ENCODE results near the gene WDR87.
"Not testable (repeated sequence)": the region's sequence is repeated elsewhere in the genome, so short reads cannot be mapped to it uniquely, and the experiment has no call there.

Gene WDR87

DNA sequence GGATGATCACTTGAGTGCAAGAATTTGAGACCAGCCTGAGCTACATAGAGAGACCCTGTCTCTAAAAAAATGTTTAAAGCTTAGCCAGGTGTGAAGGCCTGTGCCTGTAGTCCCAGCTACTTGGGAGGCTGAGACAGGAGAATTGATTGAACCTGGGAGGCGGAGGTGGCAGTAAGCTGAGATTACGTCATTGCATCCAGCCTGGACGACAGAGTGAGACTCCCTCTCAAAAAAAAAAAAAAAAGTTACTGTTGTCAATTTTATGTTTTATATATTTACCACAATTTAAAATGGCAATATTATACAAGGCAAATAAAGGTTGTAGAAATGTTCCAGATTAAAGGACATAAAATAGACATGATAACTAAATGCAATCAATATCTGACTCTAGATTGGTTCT lies 29.2 kb downstream of the WDR87 start:
- no peak for DNase-seq (ENCODE audit: low spot score)

- no peak for DNase-seq (ENCODE audit: low spot score)
Observed at GRCh38 chr19:37876032-37876431, 30.4 kb downstream of the WDR87 start.

DNA sequence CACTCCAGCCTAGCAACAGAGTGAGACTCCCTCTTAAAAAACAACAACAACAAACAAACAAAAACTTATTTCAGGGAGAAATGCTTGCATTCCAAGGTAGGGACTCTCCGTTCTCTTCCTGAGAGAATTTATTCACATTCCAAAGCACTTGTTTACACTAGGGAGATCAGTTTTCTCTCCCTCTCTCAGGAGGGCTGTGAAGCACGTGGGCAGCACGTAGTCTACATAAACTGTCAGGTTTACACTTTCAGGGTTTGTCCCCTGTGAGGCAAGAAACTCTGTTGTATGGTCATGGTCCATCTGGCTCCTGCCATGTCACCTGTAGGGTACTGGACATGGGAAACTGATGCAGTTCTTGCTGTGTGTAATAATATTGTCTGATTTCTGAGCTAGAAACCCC lies 31.6 kb downstream of the WDR87 start:
- DNase-seq (ENCODE audit: low spot score), result no peak

GRCh38 chr19:37872383-37872782 lies 34.0 kb downstream of the WDR87 start:
- peak; percentile 16 for DNase-seq (ENCODE audit: low spot score)

DNA sequence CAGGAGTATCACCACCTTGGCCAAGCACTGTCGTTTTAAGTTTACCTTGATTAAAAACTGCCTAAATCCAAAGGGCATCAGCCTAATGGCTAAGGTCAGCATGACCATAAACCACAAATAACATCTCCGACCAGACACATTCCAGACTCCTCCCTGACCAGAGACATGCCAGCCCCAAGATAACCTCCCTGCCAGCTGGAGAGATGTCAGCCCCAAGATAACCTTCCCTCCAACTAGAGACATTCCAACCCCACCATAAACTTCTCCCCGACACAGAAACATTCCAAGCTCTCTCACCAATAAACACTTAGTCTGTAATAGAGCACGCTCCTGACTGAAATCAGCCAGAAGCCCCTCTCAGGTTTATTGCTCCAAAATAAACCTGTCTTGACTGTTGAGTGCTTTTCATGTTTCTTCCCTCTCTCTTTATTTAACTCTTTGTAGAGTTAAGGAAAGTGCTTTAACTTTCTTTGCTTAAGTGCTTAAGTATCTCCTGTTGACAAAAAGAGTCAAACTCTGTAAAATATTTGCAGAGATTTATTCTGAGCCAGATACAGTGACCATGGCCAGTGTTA lies 36.5 kb downstream of the WDR87 start:
- no peak for DNase-seq (ENCODE audit: low spot score)

DNA sequence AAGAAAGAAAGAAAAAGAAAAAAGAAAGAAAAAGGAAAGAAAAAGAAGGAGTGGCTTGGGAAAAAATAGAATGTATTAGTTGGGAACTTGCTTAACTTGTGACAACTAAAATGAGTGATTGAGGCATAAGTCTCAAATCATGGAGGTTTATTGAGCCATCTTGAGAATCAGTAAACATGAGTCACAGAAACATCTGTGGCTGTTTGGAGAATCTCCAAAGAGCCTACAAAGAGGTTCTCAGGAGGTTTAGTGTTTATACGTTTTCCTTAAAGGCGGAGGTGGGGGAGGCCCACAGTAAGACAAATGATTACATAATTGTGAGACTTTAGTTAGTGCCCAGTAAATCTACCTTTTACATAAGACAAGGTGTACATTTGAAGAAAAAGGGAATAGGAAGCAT lies 38.6 kb downstream of the WDR87 start:
- peak; percentile 41 for DNase-seq (ENCODE audit: low spot score)

GRCh38 chr19:37865930-37866329 lies 40.5 kb downstream of the WDR87 start:
- not testable (repeated sequence) for DNase-seq (ENCODE audit: low spot score)

- no peak for DNase-seq (ENCODE audit: low spot score)
Observed at GRCh38 chr19:37864501-37864900, 41.9 kb downstream of the WDR87 start.

- no peak for DNase-seq (ENCODE audit: low spot score)
Observed at GRCh38 chr19:37855098-37855497, 51.3 kb downstream of the WDR87 start.

DNA sequence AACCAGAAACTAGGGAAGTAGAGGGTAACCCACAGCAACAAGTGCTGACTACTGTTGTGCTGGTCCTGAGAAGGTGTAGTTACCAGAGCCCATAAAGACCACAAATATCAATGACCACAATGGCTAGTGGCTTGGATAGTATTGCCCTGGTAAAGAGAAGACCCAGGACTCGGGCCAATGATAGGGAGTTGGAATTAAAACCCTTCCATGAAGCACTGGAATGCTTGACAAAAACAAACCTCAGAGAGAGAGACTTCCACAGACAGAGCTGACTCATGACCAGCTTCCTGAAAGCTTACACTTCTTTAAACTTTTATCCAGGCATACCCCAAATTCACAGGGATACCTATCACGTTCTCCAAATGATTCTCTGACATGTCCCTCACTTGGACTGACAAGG lies 60.5 kb downstream of the WDR87 start:
- DNase-seq (ENCODE audit: low spot score), result no peak
